Measurements from ENCODE around the gene IL17RA.
A peak's percentile ranks its signal among the peaks of the same experiment; 100 is the strongest.

Gene IL17RA

GRCh38 chr22:17109113-17109865, 24.5 kb downstream of the IL17RA start:
- peak; percentile 27 for DNase-seq (ENCODE audit: low spot score)
- TF ChIP-seq CTCF (IDR thresholded peaks at IDR 0.05; ENCODE audit: borderline replicate concordance, control extremely low read depth, extremely low read depth, insufficient read depth, missing control alignments), result no peak
- in situ Hi-C loops (cut with MboI; ENCODE audit: low sequenced_read_pairs, unreplicated experiment), result no loop called here

- TF ChIP-seq CTCF (IDR thresholded peaks at IDR 0.05; ENCODE audit: borderline replicate concordance, control extremely low read depth, extremely low read depth, insufficient read depth, missing control alignments), result no peak
- in situ Hi-C loops (cut with MboI; ENCODE audit: low sequenced_read_pairs, unreplicated experiment), result no loop called here
- DNase-seq (ENCODE audit: low spot score), result no peak
These were observed 25.2 kb downstream of the IL17RA start for GRCh38 chr22:17109976-17110375.

GRCh38 chr22:17110791-17111550, 26.2 kb downstream of the IL17RA start:
- TF ChIP-seq CTCF (IDR thresholded peaks at IDR 0.05; ENCODE audit: borderline replicate concordance, control extremely low read depth, extremely low read depth, insufficient read depth, missing control alignments), result no peak
- DNase-seq (ENCODE audit: low spot score), result peak; percentile 16
- in situ Hi-C loops (cut with MboI; ENCODE audit: low sequenced_read_pairs, unreplicated experiment), result no loop called here

GRCh38 chr22:17112491-17113042, 27.8 kb downstream of the IL17RA start:
- TF ChIP-seq CTCF (IDR thresholded peaks at IDR 0.05; ENCODE audit: borderline replicate concordance, control extremely low read depth, extremely low read depth, insufficient read depth, missing control alignments), result no peak
- in situ Hi-C loops (cut with MboI; ENCODE audit: low sequenced_read_pairs, unreplicated experiment), result no loop called here
- peak; percentile 10 for DNase-seq (ENCODE audit: low spot score)

- in situ Hi-C loops (cut with MboI; ENCODE audit: low sequenced_read_pairs, unreplicated experiment), result no loop called here
- no peak for DNase-seq (ENCODE audit: low spot score)
- TF ChIP-seq CTCF (IDR thresholded peaks at IDR 0.05; ENCODE audit: borderline replicate concordance, control extremely low read depth, extremely low read depth, insufficient read depth, missing control alignments), result no peak
These were observed 28.8 kb downstream of the IL17RA start for GRCh38 chr22:17113600-17113999.

- no peak for DNase-seq (ENCODE audit: low spot score)
- no peak for TF ChIP-seq CTCF (IDR thresholded peaks at IDR 0.05; ENCODE audit: borderline replicate concordance, control extremely low read depth, extremely low read depth, insufficient read depth, missing control alignments)
- in situ Hi-C loops (cut with MboI; ENCODE audit: low sequenced_read_pairs, unreplicated experiment), result no loop called here
These were observed 29.5 kb downstream of the IL17RA start for GRCh38 chr22:17114173-17114897.
